Keratinocyte (primary cell): ENCODE results near the gene PPFIBP2.

Experiments used
- EZH2 ChIP-seq: IDR thresholded peaks from one replicate; pipeline ENCODE4 v1.6.1; 2012; ENCODE audit warnings: inconsistent platforms, mild to moderate bottlenecking, low read length, moderate library complexity
- TF ChIP-seq, protein P1 (sequence below), 3 experiments: IDR thresholded peaks in 1 of 3; conservative IDR thresholded peaks in 1 of 3; optimal IDR thresholded peaks in 1 of 3; 2 replicates in 2 of 3; 3 replicates in 1 of 3; pipeline versions ENCODE3 to v1.5.1; 2011; ENCODE audit warnings: low read length in 3 of 3, mild to moderate bottlenecking in 3 of 3, moderate library complexity in 2 of 3, control low read depth in 1 of 3, inconsistent platforms in 1 of 3; ENCODE audit not compliant: insufficient read depth in 2 of 3; ENCODE audit errors: extremely low read depth in 1 of 3

DNA sequence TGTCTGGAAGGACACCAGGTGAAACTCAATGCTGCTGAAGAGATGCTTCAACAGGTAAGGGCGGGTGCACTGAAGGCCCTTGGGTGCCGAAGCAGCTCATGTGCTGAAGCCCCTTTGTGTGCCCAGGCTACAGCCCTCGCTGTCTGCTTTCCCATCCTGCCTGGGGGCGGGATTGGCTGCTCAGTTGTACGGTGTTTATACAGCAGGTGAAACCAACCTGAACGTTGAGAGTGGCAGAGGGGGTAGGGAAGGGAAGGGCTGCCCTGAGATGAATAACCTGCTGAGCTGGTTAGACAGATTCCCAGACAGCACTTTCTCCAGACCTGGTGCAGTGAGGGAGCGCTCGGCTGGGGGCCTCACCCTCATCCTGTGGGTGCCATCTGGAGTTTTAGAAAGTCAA is 83.8 kb downstream of the PPFIBP2 start:
- TF ChIP-seq, protein P1, sequence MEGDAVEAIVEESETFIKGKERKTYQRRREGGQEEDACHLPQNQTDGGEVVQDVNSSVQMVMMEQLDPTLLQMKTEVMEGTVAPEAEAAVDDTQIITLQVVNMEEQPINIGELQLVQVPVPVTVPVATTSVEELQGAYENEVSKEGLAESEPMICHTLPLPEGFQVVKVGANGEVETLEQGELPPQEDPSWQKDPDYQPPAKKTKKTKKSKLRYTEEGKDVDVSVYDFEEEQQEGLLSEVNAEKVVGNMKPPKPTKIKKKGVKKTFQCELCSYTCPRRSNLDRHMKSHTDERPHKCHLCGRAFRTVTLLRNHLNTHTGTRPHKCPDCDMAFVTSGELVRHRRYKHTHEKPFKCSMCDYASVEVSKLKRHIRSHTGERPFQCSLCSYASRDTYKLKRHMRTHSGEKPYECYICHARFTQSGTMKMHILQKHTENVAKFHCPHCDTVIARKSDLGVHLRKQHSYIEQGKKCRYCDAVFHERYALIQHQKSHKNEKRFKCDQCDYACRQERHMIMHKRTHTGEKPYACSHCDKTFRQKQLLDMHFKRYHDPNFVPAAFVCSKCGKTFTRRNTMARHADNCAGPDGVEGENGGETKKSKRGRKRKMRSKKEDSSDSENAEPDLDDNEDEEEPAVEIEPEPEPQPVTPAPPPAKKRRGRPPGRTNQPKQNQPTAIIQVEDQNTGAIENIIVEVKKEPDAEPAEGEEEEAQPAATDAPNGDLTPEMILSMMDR (optimal IDR thresholded peaks at IDR 0.05 in 1 of 3, IDR thresholded peaks at IDR 0.05 in 1 of 3, conservative IDR thresholded peaks at IDR 0.05 in 1 of 3; ENCODE audit: extremely low read depth in 1 of 3, insufficient read depth in 2 of 3, low read length in 3 of 3) = peak in 1 of 3 experiments; percentile 3
- no peak for TF ChIP-seq EZH2
